Fibroblast of lung (primary cell): ENCODE results near the gene DNAH8. TPM values are rescaled to one million over a fixed set of nuclear protein-coding genes. Genes with fewer than 3 reads are reported as not detected.

Experiments
- DNase-seq, 2 donors: peaks; one replicate each; pipeline versions ENCODE4 v3.0.0 to v3.0.0-alpha.2; 2010; ENCODE audit warnings: low read depth in 2 of 2
- H2AFZ ChIP-seq: 2 replicates; pipeline ENCODE4 v1.5.1; 2012; ENCODE audit warnings: low read length, control low read depth, inconsistent platforms
- H3K27ac ChIP-seq: 2 replicates; pipeline ENCODE4 v1.5.1; 2011; ENCODE audit warnings: low read length, control low read depth; ENCODE audit not compliant: insufficient read depth
- H3K27me3 ChIP-seq: 2 replicates; pipeline ENCODE4 v1.5.1; 2011; ENCODE audit warnings: mild to moderate bottlenecking, low read length; ENCODE audit not compliant: control insufficient read depth, insufficient read depth
- H3K36me3 ChIP-seq: 2 replicates; pipeline ENCODE4 v1.5.1; 2011; ENCODE audit warnings: low read length; ENCODE audit not compliant: control insufficient read depth, insufficient read depth
- H3K4me1 ChIP-seq: 2 replicates; pipeline ENCODE4 v1.5.1; 2011; ENCODE audit warnings: low read length; ENCODE audit not compliant: control insufficient read depth, insufficient read depth; ENCODE audit errors: extremely low read depth
- H3K4me2 ChIP-seq: 2 replicates; pipeline ENCODE4 v1.5.1; 2011; ENCODE audit warnings: low read length, control low read depth; ENCODE audit not compliant: insufficient read depth; ENCODE audit errors: extremely low read depth
- H3K4me3 ChIP-seq, 4 experiments: fragments of 200-600 bp in 1 of 4; sonication (generic) in 1 of 4; replicated peaks in 1 of 4; 2 replicates each; pipeline ENCODE4 v1.5.1; 2011 to 2016; ENCODE audit warnings: low read length in 4 of 4, low read depth in 3 of 4, mild to moderate bottlenecking in 3 of 4, control low read depth in 2 of 4, inconsistent platforms in 1 of 4, mixed read lengths in 1 of 4; ENCODE audit not compliant: insufficient read depth in 1 of 4; ENCODE audit errors: control extremely low read depth in 1 of 4
- H3K79me2 ChIP-seq: 2 replicates; pipeline ENCODE4 v1.5.1; 2012; ENCODE audit warnings: mild to moderate bottlenecking, low read length, inconsistent platforms; ENCODE audit not compliant: control insufficient read depth, insufficient read depth
- H3K9ac ChIP-seq: 2 replicates; pipeline ENCODE4 v1.5.1; 2011; ENCODE audit warnings: mild to moderate bottlenecking, low read length, control low read depth; ENCODE audit not compliant: insufficient read depth
- H3K9me3 ChIP-seq: 2 replicates; pipeline ENCODE4 v1.5.1; 2012; ENCODE audit warnings: low read depth, low read length; ENCODE audit not compliant: control insufficient read depth, insufficient read depth
- H4K20me1 ChIP-seq: 2 replicates; pipeline ENCODE4 v1.5.1; 2011; ENCODE audit warnings: low read length; ENCODE audit not compliant: control insufficient read depth, insufficient read depth; ENCODE audit errors: extremely low read depth
- EZH2 ChIP-seq: IDR thresholded peaks from 2 replicates; pipeline ENCODE4 v1.5.1; 2012; ENCODE audit warnings: low read length, control low read depth, mild to moderate bottlenecking; ENCODE audit errors: missing control alignments
- polyA plus RNA-seq, 2 donors: library from polyadenylated mRNA; depleted of rRNA in 1 of 2; stranded (reverse) in 1 of 2; unstranded in 1 of 2; fragments of >200 nt; gene quantifications; 2 replicates each; pipeline ENCODE4 v1.2.1, GENCODE V29; 2011 to 2012; ENCODE audit warnings: missing spikeins in 1 of 2
- total RNA-seq: library from RNA; depleted of rRNA; stranded (reverse); fragments of >200 nt; gene quantifications from 2 replicates; pipeline ENCODE4 v1.2.1, GENCODE V29; 2014
- TF ChIP-seq, protein P1 (sequence below), 2 donors: IDR thresholded peaks in 1 of 2; conservative IDR thresholded peaks in 1 of 2; 1 replicate in 1 of 2; 2 replicates in 1 of 2; pipeline ENCODE4 v1.5.1; 2011 to 2012; ENCODE audit warnings: low read length in 2 of 2, control low read depth in 1 of 2, inconsistent platforms in 1 of 2, low read depth in 1 of 2, mild to moderate bottlenecking in 1 of 2

The DNAH8 gene
- total and polyA plus RNA-seq, 2 donors (not counting 1 experiment from before 2014, with no cell fraction given), result under 0.01 TPM; not detected in 1

DNA sequence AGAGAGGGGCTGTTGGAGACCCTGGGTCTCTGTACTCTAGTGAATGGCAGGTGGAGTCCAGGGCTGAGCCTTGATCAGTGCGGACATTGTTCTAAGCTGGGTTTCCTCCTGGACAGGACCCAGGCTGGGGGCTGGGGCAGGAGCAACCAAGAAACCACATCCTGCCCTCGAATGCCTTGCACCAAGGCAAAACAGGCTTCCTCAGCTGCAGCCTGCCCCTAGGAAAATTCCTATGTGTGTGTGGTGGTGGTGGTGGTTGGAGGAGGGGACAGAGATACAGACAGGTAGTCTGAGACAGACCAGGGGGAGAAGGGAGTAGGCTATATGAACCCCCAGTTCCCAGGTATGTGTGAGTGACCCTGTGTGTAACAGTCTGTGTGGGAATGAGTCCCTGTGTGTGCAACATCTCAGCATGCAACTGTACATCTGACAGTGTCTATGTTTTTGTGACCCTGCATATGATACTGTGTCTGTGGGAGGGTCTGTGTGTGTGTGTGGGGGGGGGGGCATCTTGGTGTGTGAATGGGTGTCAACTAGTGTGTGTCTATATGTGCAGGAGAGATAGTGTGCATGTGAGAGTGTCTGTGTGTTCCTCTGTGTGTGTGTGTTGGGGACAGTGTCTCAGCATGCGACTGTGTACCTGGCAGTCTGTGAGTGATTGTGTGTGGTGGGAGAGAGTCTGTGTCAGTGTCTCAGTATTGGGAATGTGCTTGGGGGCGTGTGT, 336.4 kb downstream of the DNAH8 start:
- H3K36me3 ChIP-seq, result no peaks in the 10 kb centered on the region
- no peaks in the 10 kb centered on the region for H3K4me1 ChIP-seq
- H3K9ac ChIP-seq, result no peak overlapping the region
- no peak overlapping the region for H3K4me2 ChIP-seq
- no peak overlapping the region for H3K27ac ChIP-seq
- H3K79me2 ChIP-seq, result no peaks in the 10 kb centered on the region
- H2AFZ ChIP-seq, result no peak overlapping the region
- H3K27me3 ChIP-seq, result peaks cover 7% of the 10 kb centered on the region
- H3K4me3 ChIP-seq, result no peak overlapping the region
- H3K9me3 ChIP-seq, result no peaks in the 10 kb centered on the region
- H4K20me1 ChIP-seq, result no peaks in the 10 kb centered on the region
- TF ChIP-seq, protein P1, sequence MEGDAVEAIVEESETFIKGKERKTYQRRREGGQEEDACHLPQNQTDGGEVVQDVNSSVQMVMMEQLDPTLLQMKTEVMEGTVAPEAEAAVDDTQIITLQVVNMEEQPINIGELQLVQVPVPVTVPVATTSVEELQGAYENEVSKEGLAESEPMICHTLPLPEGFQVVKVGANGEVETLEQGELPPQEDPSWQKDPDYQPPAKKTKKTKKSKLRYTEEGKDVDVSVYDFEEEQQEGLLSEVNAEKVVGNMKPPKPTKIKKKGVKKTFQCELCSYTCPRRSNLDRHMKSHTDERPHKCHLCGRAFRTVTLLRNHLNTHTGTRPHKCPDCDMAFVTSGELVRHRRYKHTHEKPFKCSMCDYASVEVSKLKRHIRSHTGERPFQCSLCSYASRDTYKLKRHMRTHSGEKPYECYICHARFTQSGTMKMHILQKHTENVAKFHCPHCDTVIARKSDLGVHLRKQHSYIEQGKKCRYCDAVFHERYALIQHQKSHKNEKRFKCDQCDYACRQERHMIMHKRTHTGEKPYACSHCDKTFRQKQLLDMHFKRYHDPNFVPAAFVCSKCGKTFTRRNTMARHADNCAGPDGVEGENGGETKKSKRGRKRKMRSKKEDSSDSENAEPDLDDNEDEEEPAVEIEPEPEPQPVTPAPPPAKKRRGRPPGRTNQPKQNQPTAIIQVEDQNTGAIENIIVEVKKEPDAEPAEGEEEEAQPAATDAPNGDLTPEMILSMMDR (conservative IDR thresholded peaks at IDR 0.05 in 1 of 2, IDR thresholded peaks at IDR 0.05 in 1 of 2; ENCODE audit: low read depth in 1 of 2, low read length in 2 of 2), result no peak
- no peak for TF ChIP-seq EZH2
- DNase-seq, result peak in 1 of 2 donors; percentile 4

DNA sequence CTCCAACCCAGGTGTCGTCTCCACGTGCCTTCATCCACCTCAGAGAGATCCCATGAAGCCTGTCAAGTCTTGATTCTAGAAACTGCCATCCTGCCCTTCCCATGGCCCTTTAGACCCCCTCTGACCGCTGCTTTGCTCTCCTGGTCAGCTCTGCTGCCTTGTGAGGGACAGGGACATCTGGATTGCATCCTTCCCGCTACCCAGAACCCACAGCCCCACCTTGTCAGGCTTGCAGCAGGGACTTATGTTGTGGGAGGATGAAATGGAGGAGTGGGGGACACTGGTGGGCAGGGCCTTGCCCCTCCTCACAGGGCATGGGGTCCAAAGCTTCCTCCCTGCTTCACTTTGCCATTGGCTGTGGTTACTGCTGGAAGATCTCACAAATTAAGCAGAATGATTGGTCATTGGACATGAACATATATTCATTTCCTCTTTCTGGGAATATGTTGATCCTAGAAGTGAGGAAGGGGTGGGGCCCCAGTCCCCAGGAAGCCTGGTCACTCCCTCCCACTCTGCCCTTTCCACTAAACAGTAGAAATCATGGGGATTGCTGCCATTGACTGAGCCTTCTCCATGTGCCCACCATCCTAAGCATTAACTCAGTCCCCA, 338.0 kb downstream of the DNAH8 start:
- DNase-seq, result no peak
- H4K20me1 ChIP-seq, result no peaks in the 10 kb centered on the region
- no peaks in the 10 kb centered on the region for H3K27me3 ChIP-seq
- H3K36me3 ChIP-seq, result no peaks in the 10 kb centered on the region
- TF ChIP-seq, protein P1 (conservative IDR thresholded peaks at IDR 0.05 in 1 of 2, IDR thresholded peaks at IDR 0.05 in 1 of 2; ENCODE audit: low read depth in 1 of 2, low read length in 2 of 2), result no peak
- no peak for TF ChIP-seq EZH2
- no peak overlapping the region for H3K9ac ChIP-seq
- H3K4me2 ChIP-seq, result no peak overlapping the region
- H3K79me2 ChIP-seq, result no peaks in the 10 kb centered on the region
- no peaks in the 10 kb centered on the region for H3K9me3 ChIP-seq
- no peaks in the 10 kb centered on the region for H3K4me1 ChIP-seq
- no peak overlapping the region for H3K27ac ChIP-seq
- H3K4me3 ChIP-seq, result no peak overlapping the region
- H2AFZ ChIP-seq, result no peak overlapping the region

DNA sequence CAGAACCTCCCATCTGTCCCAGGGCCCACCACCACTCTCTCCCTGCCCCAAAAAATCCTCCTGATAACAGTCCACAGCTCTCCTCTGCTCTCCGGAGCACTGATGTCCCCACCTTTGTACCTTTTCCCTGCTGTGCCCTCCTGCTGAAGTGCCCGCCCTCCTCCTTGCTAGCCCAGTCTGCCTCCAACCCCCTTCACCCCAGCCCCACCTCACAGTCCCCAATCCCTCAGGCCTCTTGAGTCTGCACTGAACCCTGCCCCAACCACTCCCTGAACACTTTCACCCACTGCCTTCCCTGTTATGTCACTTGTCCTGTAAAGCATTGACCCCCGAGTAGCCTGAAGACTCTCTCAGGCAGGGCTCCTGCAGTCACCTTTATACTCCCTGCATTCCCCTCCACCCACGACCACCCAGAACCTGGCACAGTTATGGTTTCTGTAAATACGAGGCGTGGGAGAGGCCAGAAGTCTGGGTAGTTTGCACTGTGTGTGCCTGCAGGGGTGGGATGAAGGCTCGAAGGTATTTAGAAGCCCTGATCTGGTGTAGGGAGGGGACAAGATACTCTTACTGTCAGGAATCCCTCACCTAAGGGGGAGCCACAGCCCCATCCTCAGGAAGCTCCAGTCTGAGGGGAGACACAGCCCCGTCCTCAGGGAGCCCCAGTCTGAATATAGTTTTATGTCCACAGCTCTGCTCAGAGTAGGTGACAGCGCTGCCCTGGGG, 338.9 kb downstream of the DNAH8 start:
- Histone ChIP-seq H3K36me3 (no peaks in the 10 kb centered on the region), H3K27ac (no peak overlapping the region), H3K79me2 (no peaks in the 10 kb centered on the region), H3K4me2 (no peak overlapping the region), H3K9me3 (no peaks in the 10 kb centered on the region), H3K4me3 (no peak overlapping the region), H3K9ac (no peak overlapping the region), H4K20me1 (no peaks in the 10 kb centered on the region), H3K4me1 (no peaks in the 10 kb centered on the region), H3K27me3 (no peaks in the 10 kb centered on the region), H2AFZ (no peak overlapping the region)
- no peak for DNase-seq
- no peak for TF ChIP-seq EZH2
- TF ChIP-seq, protein P1 (conservative IDR thresholded peaks at IDR 0.05 in 1 of 2, IDR thresholded peaks at IDR 0.05 in 1 of 2; ENCODE audit: low read depth in 1 of 2, low read length in 2 of 2), result no peak
